BJ (cell line): ENCODE data around the gene SH2D6. TPM values are rescaled to one million over a fixed set of nuclear protein-coding genes. Genes with fewer than 3 reads are reported as not detected.

Experiments
- CTCF ChIA-PET: fragments of 350-600 bp; formaldehyde crosslinking; extraction: SDS; loops from one replicate; lab custom pipeline; 2021; ENCODE audit warnings: antibody characterized with exemption, inconsistent platforms; lab: Yijun Ruan, JAX
- POLR2A ChIA-PET: fragments of 300-600 bp; sonication (Branson Sonifier 250); formaldehyde crosslinking; extraction: SDS; loops from one replicate; lab custom pipeline; 2021; ENCODE audit warnings: antibody characterized with exemption; lab: Charles Lee
- DNase-seq: peaks from one replicate; pipeline ENCODE4 v3.0.0-alpha.2; 2011; ENCODE audit warnings: low read depth
- H3K27me3 ChIP-seq: 2 replicates; pipeline ENCODE4 v1.6.0; 2011; ENCODE audit warnings: low read length; ENCODE audit not compliant: control insufficient read depth, insufficient read depth
- H3K36me3 ChIP-seq: 2 replicates; pipeline ENCODE4 v1.5.1; 2011; ENCODE audit warnings: low read length; ENCODE audit not compliant: control insufficient read depth, insufficient read depth
- H3K4me3 ChIP-seq: 2 replicates; pipeline ENCODE4 v1.5.1; 2011; ENCODE audit warnings: low read depth, mild to moderate bottlenecking, control low read depth, low read length
- polyA plus RNA-seq: library from polyadenylated mRNA; depleted of rRNA; stranded (reverse); fragments of >200 nt; gene quantifications from 2 replicates; pipeline ENCODE4 v1.2.3, GENCODE V29; 2011
- TF ChIP-seq, protein P1 (sequence below): IDR thresholded peaks from 2 replicates; pipeline ENCODE4 v1.5.1; 2011; ENCODE audit warnings: low read depth, mild to moderate bottlenecking, control low read depth, inconsistent platforms, low read length, moderate library complexity; ENCODE audit not compliant: insufficient read depth

The SH2D6 gene
- polyA plus RNA-seq, 1 experiment: 0.18 TPM

GRCh38 chr2:85449214-85449588 lies 30.7 kb downstream of the SH2D6 start:
- Histone ChIP-seq H3K36me3 (no peaks in the 10 kb centered on the region), H3K27me3 (no peaks in the 10 kb centered on the region), H3K4me3 (no peak overlapping the region)
- DNase-seq: no peak
- CTCF ChIA-PET: no interaction called here
- POLR2A ChIA-PET: no interaction called here
- TF ChIP-seq, protein P1, sequence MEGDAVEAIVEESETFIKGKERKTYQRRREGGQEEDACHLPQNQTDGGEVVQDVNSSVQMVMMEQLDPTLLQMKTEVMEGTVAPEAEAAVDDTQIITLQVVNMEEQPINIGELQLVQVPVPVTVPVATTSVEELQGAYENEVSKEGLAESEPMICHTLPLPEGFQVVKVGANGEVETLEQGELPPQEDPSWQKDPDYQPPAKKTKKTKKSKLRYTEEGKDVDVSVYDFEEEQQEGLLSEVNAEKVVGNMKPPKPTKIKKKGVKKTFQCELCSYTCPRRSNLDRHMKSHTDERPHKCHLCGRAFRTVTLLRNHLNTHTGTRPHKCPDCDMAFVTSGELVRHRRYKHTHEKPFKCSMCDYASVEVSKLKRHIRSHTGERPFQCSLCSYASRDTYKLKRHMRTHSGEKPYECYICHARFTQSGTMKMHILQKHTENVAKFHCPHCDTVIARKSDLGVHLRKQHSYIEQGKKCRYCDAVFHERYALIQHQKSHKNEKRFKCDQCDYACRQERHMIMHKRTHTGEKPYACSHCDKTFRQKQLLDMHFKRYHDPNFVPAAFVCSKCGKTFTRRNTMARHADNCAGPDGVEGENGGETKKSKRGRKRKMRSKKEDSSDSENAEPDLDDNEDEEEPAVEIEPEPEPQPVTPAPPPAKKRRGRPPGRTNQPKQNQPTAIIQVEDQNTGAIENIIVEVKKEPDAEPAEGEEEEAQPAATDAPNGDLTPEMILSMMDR: no peak

GRCh38 chr2:85452237-85452636 lies 33.7 kb downstream of the SH2D6 start:
- H3K4me3 ChIP-seq: no peak overlapping the region
- TF ChIP-seq, protein P1: no peak
- H3K36me3 ChIP-seq: no peaks in the 10 kb centered on the region
- peaks cover 3% of the 10 kb centered on the region for H3K27me3 ChIP-seq
- POLR2A ChIA-PET: no interaction called here
- CTCF ChIA-PET: no interaction called here
- DNase-seq: no peak

DNA sequence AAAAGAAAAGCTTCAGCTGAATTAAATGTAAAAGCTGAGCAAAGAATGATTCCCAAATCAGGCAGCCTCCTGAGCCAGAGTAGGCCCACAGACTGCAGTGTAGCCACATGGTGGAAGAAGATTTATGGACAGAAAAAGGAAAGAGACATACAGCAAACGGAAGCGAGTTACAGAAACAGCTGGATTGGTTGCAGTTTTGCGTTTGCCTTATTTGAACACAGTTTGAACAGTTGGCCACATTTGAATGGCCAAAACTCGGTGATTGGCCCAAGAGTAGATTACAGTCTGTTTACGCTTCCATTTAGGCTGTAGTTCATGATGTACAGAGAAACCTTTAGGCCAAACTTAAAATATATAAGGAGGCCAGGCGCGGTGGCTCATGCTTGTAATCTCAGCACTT lies 35.1 kb downstream of the SH2D6 start:
- ChIA-PET CTCF (no interaction called here), POLR2A (no interaction called here)
- TF ChIP-seq, protein P1: no peak
- no peak for DNase-seq
- Histone ChIP-seq H3K36me3 (no peaks in the 10 kb centered on the region), H3K4me3 (no peak overlapping the region), H3K27me3 (peaks cover 3% of the 10 kb centered on the region)

GRCh38 chr2:85455552-85456090 lies 37.1 kb downstream of the SH2D6 start:
- H3K27me3 ChIP-seq: peaks cover 3% of the 10 kb centered on the region
- no peak overlapping the region for H3K4me3 ChIP-seq
- no peak for DNase-seq
- TF ChIP-seq, protein P1: no peak
- H3K36me3 ChIP-seq: no peaks in the 10 kb centered on the region
- ChIA-PET POLR2A (interaction anchor here (0.5 kb wide), 1 partner anchor 41 kb away, joined by 3 read pairs; no protein-coding TSS in a partner anchor), CTCF (interaction anchor here (1.8 kb wide), 1 partner anchor 9 kb away, joined by 4 read pairs; no protein-coding TSS in a partner anchor)

DNA sequence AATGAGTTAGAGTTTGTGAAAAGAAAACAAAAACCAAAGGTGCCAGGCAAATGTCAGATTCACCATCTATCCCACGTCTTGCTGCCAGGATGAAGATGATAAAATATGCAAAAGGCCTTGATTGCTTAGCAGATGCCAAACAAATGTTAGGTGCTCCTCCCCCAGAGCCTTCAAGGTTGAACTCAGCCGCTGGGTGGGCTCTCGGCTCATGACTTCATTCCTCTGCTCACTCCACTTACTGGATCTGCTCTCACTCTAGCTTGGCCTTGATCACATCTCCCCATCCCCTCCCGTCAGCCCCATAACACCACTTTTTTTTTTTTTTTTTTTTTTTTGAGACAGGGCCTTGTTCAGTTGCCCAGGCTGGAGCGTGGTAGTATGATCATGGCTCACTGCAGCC lies 38.5 kb downstream of the SH2D6 start:
- POLR2A ChIA-PET: no interaction called here
- no peak for DNase-seq
- Histone ChIP-seq H3K27me3 (peaks cover 3% of the 10 kb centered on the region), H3K4me3 (no peak overlapping the region), H3K36me3 (no peaks in the 10 kb centered on the region)
- TF ChIP-seq, protein P1: no peak
- CTCF ChIA-PET: no interaction called here
